H1 (cell line): ENCODE results near the gene DOCK11. TPM values are rescaled to one million over a fixed set of nuclear protein-coding genes. Genes with fewer than 3 reads are reported as not detected.

Experiments
- CBX8 ChIP-seq: fragments of 300-800, 300-1000 bp; sonication (generic); IDR thresholded peaks from 2 replicates; pipeline ENCODE4 v1.7.1; 2016; ENCODE audit warnings: low read depth, low read length, borderline replicate concordance
- CHD7 ChIP-seq: fragments of 300-600 bp; sonication (generic); IDR thresholded peaks from 2 replicates; pipeline ENCODE4 v1.7.1; 2012; ENCODE audit warnings: low read length, moderate library complexity, mild to moderate bottlenecking, inconsistent platforms; ENCODE audit not compliant: insufficient replicate concordance
- E2F6 ChIP-seq: IDR thresholded peaks from 2 replicates; pipeline ENCODE4 v1.6.1; 2012; ENCODE audit warnings: inconsistent platforms
- MAX ChIP-seq: IDR thresholded peaks from 2 replicates; pipeline ENCODE4 v1.6.1; 2012; ENCODE audit warnings: inconsistent platforms
- POU5F1 ChIP-seq: IDR thresholded peaks from 2 replicates; pipeline ENCODE4 v1.6.1; 2011; ENCODE audit warnings: low read depth, mild to moderate bottlenecking, low read length, moderate library complexity
- RAD21 ChIP-seq, 2 experiments: IDR thresholded peaks in 1 of 2; conservative IDR thresholded peaks in 1 of 2; 2 replicates each; pipeline ENCODE4 v1.6.1; 2011; ENCODE audit warnings: low read depth in 2 of 2, low read length in 2 of 2, improper control_type of control experiment in 1 of 2, inconsistent platforms in 1 of 2, mild to moderate bottlenecking in 1 of 2, moderate library complexity in 1 of 2
- RXRA ChIP-seq: IDR thresholded peaks from 2 replicates; pipeline ENCODE4 v1.6.1; 2011; ENCODE audit warnings: low read depth, mild to moderate bottlenecking, low read length, moderate library complexity; ENCODE audit not compliant: insufficient read depth
- SIX5 ChIP-seq: IDR thresholded peaks from 2 replicates; pipeline ENCODE4 v1.6.1; 2011; ENCODE audit warnings: mild to moderate bottlenecking, low read depth, low read length
- SP2 ChIP-seq: IDR thresholded peaks from 2 replicates; pipeline ENCODE4 v1.6.1; 2012; ENCODE audit warnings: mild to moderate bottlenecking, low read length, inconsistent platforms
- polyA plus RNA-seq, 7 experiments: library from polyadenylated mRNA; depleted of rRNA in 3 of 7; stranded (reverse) in 5 of 7; unstranded in 2 of 7; fragments of >200 nt in 5 of 7; fragments of 200-250 nt in 2 of 7; gene quantifications; 1 replicate in 5 of 7; 2 replicates in 1 of 7; 4 replicates in 1 of 7; pipeline versions ENCODE4 v1.2.1 to v1.2.3, GENCODE V29; 2011 to 2013; ENCODE audit warnings: missing spikeins in 2 of 7, mixed read lengths in 2 of 7
- total RNA-seq: library from RNA; stranded (reverse); fragmentation: NEBNext Ultra II Directional; extraction: Animal tissue kit (Norgen Biotek cat#: 25700); gene quantifications from 2 replicates; pipeline ENCODE4 v1.2.1, GENCODE V29; 2021

DOCK11 gene
- total and polyA plus RNA-seq, 2 of the 8 experiments (the other 6 are each of a cell fraction or from before 2014, with no cell fraction given), result 4.9 to 12.0 TPM

GRCh38 chrX:118621081-118621759, 125.6 kb downstream of the DOCK11 start (continued):
- TF ChIP-seq CHD7 (no peak), MAX (no peak), POU5F1 (no peak), RAD21 (IDR thresholded peaks at IDR 0.05 in 1 of 2, conservative IDR thresholded peaks at IDR 0.05 in 1 of 2; ENCODE audit: low read depth in 2 of 2, low read length in 2 of 2) (no peak), SIX5 (no peak), SP2 (no peak), RXRA (no peak), E2F6 (no peak), CBX8 (no peak)
- TF ChIP-seq, all 59 proteins: peak for 0
